ENCODE data around the gene C4orf50. TPM values are rescaled to one million over a fixed set of nuclear protein-coding genes. Genes with fewer than 3 reads are reported as not detected.

The C4orf50 gene
- total and polyA plus RNA-seq, 10 of the 15 experiments (the other 5 are each of a cell fraction or from before 2014, with no cell fraction given), result 0.04 to 0.09 (median 0.05) TPM; not detected in 3

GRCh38 chr4:6042293-6043063 lies 24.2 kb upstream of the C4orf50 start:
- no peak overlapping the region for H3K4me3 ChIP-seq
- no peak overlapping the region for H2AFZ ChIP-seq (ENCODE audit: control insufficient read depth, low read depth, low read length)
- H3K27me3 ChIP-seq (replicated peaks in 1 of 2; ENCODE audit: control insufficient read depth in 2 of 2, insufficient read depth in 2 of 2, low read length in 1 of 2), result no peaks in the 10 kb centered on the region; a peak in 2 of 4 replicates
- FAIRE-seq, result no peak
- intact Hi-C loops (cut with micrococcal nuclease; ENCODE audit: unreplicated experiment) (no loop called here), in situ Hi-C loops (cut with MboI) (no loop called here)
- no peak for ATAC-seq
- H4K20me1 ChIP-seq (ENCODE audit: control insufficient read depth, insufficient read depth), result no peaks in the 10 kb centered on the region
- WGBS (ENCODE audit: insufficient coverage, insufficient replicate concordance, low lambda C conversion rate, missing lambda C conversion rate), result 25% methylated on average over 21 of the region's 21 CpGs
- peaks cover 11% of the 10 kb centered on the region for H3K4me1 ChIP-seq (ENCODE audit: control insufficient read depth, insufficient read depth, low read length)
- ChIA-PET RAD21 (ENCODE audit: unreplicated experiment) (no interaction called here), POLR2A (no interaction called here), SMC1A (ENCODE audit: uncharacterized antibody, unreplicated experiment) (no interaction called here), CTCF (no interaction called here)
- H3K36me3 ChIP-seq (ENCODE audit: control insufficient read depth in 2 of 2, insufficient read depth in 2 of 2, low read length in 1 of 2), result no peaks in the 10 kb centered on the region
- no peaks in the 10 kb centered on the region for H3K79me2 ChIP-seq (ENCODE audit: control insufficient read depth, insufficient read depth, low read length)
- peak overlapping the region; percentile 19; the same call in 1 of the 2 replicates for H3K4me2 ChIP-seq (ENCODE audit: control insufficient read depth, insufficient read depth)
- H3K9ac ChIP-seq (ENCODE audit: control insufficient read depth, insufficient read depth, low read length), result no peak overlapping the region
- no peak overlapping the region for H3K27ac ChIP-seq (ENCODE audit: control insufficient read depth, insufficient read depth)
- no TSS peak for BruUV-seq (replicated peaks)
- H3K9me3 ChIP-seq (replicated peaks; ENCODE audit: control insufficient read depth, insufficient read depth, low read length), result no peaks in the 10 kb centered on the region
- no peak for DNase-seq (ENCODE audit: low read depth, low spot score)
- TF ChIP-seq MTA3 (IDR thresholded peaks at IDR 0.05; ENCODE audit: borderline replicate concordance, low read length) (no peak), HDAC2 (IDR thresholded peaks at IDR 0.05) (no peak), IKZF2 (IDR thresholded peaks at IDR 0.05) (no peak), HCFC1 (IDR thresholded peaks at IDR 0.05; ENCODE audit: low read length) (no peak), HSF1 (IDR thresholded peaks at IDR 0.05; ENCODE audit: low read depth, low read length) (no peak), EP300 (IDR thresholded peaks at IDR 0.05; ENCODE audit: borderline replicate concordance in 1 of 2, control insufficient read depth in 1 of 2, low read depth in 2 of 2, low read length in 2 of 2) (no peak), CUX1 (IDR thresholded peaks at IDR 0.05; ENCODE audit: insufficient replicate concordance, low read depth, low read length) (no peak), ZNF217 (IDR thresholded peaks at IDR 0.05) (no peak), SP1 (IDR thresholded peaks at IDR 0.05; ENCODE audit: low read depth, low read length) (no peak), POU2F2 (IDR thresholded peaks at IDR 0.05; ENCODE audit: borderline replicate concordance, low read depth, low read length) (no peak), ESRRA (IDR thresholded peaks at IDR 0.05; ENCODE audit: low read length) (no peak), FOXK2 (IDR thresholded peaks at IDR 0.05) (no peak), RELA (IDR thresholded peaks at IDR 0.05; ENCODE audit: borderline replicate concordance, partially characterized antibody) (no peak), MLLT1 (IDR thresholded peaks at IDR 0.05) (no peak), BMI1 (IDR thresholded peaks at IDR 0.05; ENCODE audit: borderline replicate concordance) (no peak), NFYA (IDR thresholded peaks at IDR 0.05; ENCODE audit: borderline replicate concordance, low read depth, low read length) (no peak)

Measured in GM12878 (cell line).